BLaER1 treated with 17β-estradiol and CSF1 and Interleukin-3, amounts not matched to agents 10 nM and 100 nM (cell line): ENCODE results near the gene MAP3K2.

Experiments used
- H3K27ac ChIP-seq, 11 experiments: shearing (Covaris generic); formaldehyde crosslinking; 2 replicates each; pipeline ENCODE4 v1.8.1; 2022
- H3K27me3 ChIP-seq, 11 experiments: shearing (Covaris generic); formaldehyde crosslinking; 2 replicates each; pipeline ENCODE4 v1.8.1; 2022
- H3K36me3 ChIP-seq, 11 experiments: shearing (Covaris generic); formaldehyde crosslinking; 2 replicates each; pipeline ENCODE4 v1.8.1; 2022
- H3K4me1 ChIP-seq, 10 experiments: shearing (Covaris generic); formaldehyde crosslinking; 2 replicates each; pipeline ENCODE4 v1.8.1; 2022
- H3K4me2 ChIP-seq, 11 experiments: shearing (Covaris generic); formaldehyde crosslinking; 2 replicates each; pipeline ENCODE4 v1.8.1; 2022
- H3K4me3 ChIP-seq, 10 experiments: shearing (Covaris generic); formaldehyde crosslinking; 2 replicates each; pipeline ENCODE4 v1.8.1; 2022
- H3K9ac ChIP-seq, 11 experiments: shearing (Covaris generic); formaldehyde crosslinking; 2 replicates each; pipeline ENCODE4 v1.8.1; 2022
- H3K9me3 ChIP-seq, 11 experiments: shearing (Covaris generic); formaldehyde crosslinking; replicated peaks in 1 of 11; 2 replicates each; pipeline ENCODE4 v1.8.1; 2022
- H4K20me1 ChIP-seq, 11 experiments: shearing (Covaris generic); formaldehyde crosslinking; 2 replicates each; pipeline ENCODE4 v1.8.1; 2022
- Cebpa-rat ChIP-seq, 11 experiments: shearing (Covaris generic); IDR thresholded peaks; 2 replicates each; pipeline ENCODE4 v1.8.1; 2022

The MAP3K2 gene

DNA sequence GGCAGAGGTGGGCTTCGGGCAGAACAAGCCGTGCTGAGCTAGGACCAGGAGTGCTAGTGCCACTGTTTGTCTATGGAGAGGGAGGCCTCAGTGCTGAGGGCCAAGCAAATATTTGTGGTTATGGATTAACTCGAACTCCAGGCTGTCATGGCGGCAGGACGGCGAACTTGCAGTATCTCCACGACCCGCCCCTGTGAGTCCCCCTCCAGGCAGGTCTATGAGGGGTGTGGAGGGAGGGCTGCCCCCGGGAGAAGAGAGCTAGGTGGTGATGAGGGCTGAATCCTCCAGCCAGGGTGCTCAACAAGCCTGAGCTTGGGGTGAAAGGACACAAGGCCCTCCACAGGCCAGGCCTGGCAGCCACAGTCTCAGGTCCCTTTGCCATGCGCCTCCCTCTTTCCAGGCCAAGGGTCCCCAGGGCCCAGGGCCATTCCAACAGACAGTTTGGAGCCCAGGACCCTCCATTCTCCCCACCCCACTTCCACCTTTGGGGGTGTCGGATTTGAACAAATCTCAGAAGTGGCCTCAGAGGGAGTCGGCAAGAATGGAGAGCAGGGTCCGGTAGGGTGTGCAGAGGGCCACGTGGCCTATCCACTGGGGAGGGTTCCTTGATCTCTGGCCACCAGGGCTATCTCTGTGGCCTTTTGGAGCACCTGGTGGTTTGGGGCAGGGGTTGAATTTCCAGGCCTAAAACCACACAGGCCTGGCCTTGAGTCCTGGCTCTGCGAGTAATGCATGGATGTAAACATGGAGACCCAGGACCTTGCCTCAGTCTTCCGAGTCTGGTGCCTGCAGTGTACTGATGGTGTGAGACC is 30.7 kb upstream of the MAP3K2 start, which contains the start of gene PROC:
TSS of gene PROC (plus strand) at position 128 of the 812 bp plus-strand sequence. CDS start 1,516 bp downstream, outside the sequence.
- Histone ChIP-seq H3K4me3 (no peak within 1 kb of the TSS), H3K4me2 (peak within 1 kb of the TSS in 10 of 11 experiments; percentile 96 to 99 (median 98); a peak in 20 of 22 replicates)

DNA sequence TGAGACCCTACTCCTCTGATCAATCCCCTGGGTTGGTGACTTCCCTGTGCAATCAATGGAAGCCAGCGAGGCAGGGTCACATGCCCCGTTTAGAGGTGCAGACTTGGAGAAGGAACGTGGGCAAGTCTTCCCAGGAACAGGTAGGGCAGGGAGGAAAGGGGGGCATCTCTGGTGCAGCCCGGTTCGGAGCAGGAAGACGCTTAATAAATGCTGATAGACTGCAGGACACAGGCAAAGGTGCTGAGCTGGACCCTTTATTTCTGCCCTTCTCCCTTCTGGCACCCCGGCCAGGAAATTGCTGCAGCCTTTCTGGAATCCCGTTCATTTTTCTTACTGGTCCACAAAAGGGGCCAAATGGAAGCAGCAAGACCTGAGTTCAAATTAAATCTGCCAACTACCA is 29.6 kb upstream of the MAP3K2 start:
- Histone ChIP-seq H3K27ac (peak overlapping the region in 8 of 11 experiments; percentile 50 to 82 (median 75); a peak in 15 of 22 replicates), H3K36me3 (no peaks in the 10 kb centered on the region), H4K20me1 (peaks cover 0 to 7% (median 0%) of the 10 kb centered on the region in 11 experiments; a peak in 2 of 22 replicates), H3K9ac (peak overlapping the region in 7 of 11 experiments; percentile 54 to 75 (median 70); a peak in 11 of 22 replicates), H3K4me2 (peak overlapping the region in 10 of 11 experiments; percentile 96 to 99 (median 98); a peak in 20 of 22 replicates), H3K9me3 (peaks cover 0 to 9% (median 5%) of the 10 kb centered on the region in 11 experiments; a peak in 14 of 22 replicates), H3K4me3 (no peak overlapping the region), H3K4me1 (peaks cover 61 to 93% (median 78%) of the 10 kb centered on the region in 10 experiments), H3K27me3 (peaks cover 20 to 50% (median 30%) of the 10 kb centered on the region in 11 experiments)
- no peak for TF ChIP-seq Cebpa-rat (IDR thresholded peaks at IDR 0.05)

More for the DNA sequence above, 30.7 kb upstream of the MAP3K2 start, which contains the start of gene PROC:
- peaks cover 0 to 11% (median 4%) of the 10 kb centered on the region in 11 experiments; a peak in 9 of 22 replicates for H4K20me1 ChIP-seq
- peaks cover 62 to 95% (median 84%) of the 10 kb centered on the region in 10 experiments for H3K4me1 ChIP-seq
- no peaks in the 10 kb centered on the region for H3K9me3 ChIP-seq
- peak within 1 kb of the TSS in 8 of 11 experiments; percentile 50 to 82 (median 75); a peak in 15 of 22 replicates for H3K27ac ChIP-seq
- no peak for TF ChIP-seq Cebpa-rat (IDR thresholded peaks at IDR 0.05)
- H3K27me3 ChIP-seq = peaks cover 31 to 61% (median 41%) of the 10 kb centered on the region in 11 experiments
- H3K36me3 ChIP-seq = no peaks in the 10 kb centered on the region
- H3K9ac ChIP-seq = peak within 1 kb of the TSS in 7 of 11 experiments; percentile 54 to 75 (median 70); a peak in 11 of 22 replicates

DNA sequence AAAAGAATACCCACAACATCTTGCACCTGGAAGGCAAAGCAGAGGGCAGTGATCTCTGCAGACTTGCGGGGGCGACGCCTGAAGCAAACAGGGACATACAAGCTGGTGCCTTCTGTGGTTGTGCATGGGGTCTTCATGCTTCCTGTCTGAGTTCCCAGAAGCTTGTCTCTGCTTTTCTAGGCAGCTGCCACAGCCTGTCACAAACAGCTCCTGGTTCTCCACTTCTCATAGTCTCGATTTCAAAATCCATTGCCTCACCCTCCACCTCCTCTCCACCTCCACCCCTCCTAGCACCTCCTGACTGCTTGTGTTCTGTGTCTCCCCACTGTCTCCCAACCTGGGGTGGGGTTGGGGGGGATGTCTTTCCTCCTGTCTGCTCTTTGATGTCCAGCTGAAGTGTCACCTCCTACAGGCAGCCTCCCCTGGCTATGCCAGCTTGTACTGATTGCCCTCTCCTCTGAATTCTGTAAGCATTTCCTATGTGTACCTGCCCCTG is 28.8 kb upstream of the MAP3K2 start:
- Histone ChIP-seq H3K9ac (peak overlapping the region; percentile 54 to 75 (median 62); a peak in 20 of 22 replicates), H3K36me3 (no peaks in the 10 kb centered on the region), H4K20me1 (no peaks in the 10 kb centered on the region), H3K4me2 (peak overlapping the region; percentile 96 to 99 (median 98)), H3K27me3 (peaks cover 11 to 41% (median 22%) of the 10 kb centered on the region in 11 experiments), H3K27ac (peak overlapping the region in 8 of 11 experiments; percentile 60 to 82 (median 77); a peak in 17 of 22 replicates), H3K4me1 (peaks cover 57 to 93% (median 78%) of the 10 kb centered on the region in 10 experiments), H3K9me3 (peaks cover 0 to 17% (median 8%) of the 10 kb centered on the region in 11 experiments; a peak in 14 of 22 replicates), H3K4me3 (peak overlapping the region; percentile 43 to 62 (median 52); a peak in 18 of 20 replicates)
- peak in 3 of 11 experiments; percentile 41 to 57 (median 42); a peak in 3 of 22 replicates for TF ChIP-seq Cebpa-rat (IDR thresholded peaks at IDR 0.05)

DNA sequence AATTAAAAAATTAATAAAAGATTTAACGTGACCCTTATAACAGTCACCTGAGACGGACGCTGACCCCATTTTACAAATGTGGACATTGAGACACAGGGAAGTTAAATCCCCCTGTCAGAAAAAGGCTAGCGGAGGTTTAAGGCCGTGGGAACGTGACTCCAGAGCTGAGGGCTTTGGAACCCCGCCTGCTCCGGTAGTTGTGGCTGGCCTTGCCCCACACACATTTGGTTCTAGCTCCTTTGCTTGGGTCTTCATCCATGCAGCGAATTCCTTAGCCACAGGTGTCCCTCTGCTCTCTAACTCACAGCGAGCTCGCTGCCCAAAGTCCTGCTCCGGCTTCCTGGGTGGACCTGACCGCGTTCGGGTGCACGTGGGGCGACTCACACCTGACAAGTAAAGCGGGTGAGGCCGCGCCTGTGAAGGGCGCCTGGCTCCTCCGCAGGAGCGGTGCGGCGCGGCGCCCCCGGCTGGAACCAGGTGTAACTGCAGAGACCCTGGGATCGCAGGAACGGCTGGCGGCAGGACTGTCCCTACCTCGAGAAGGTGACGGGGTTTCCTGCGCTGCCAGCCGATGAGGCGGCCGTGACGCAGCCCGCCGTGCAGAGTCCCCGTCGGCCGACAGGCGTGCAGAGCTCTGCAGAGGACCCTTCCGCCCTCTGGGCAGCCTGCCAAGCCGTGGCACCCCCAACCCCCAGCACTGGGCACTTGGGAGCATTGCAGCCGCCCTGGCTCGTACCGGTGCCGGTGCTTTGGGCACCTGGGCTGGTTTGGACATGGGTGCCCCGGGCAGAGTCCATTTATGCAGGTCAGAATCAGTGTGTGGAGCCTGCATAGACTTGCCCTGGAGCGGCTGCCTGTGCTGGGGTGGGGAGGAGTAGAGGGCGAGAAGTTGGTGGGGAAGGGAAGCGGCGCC is 28.1 kb upstream of the MAP3K2 start:
- Histone ChIP-seq H3K36me3 (no peaks in the 10 kb centered on the region), H3K4me1 (peaks cover 57 to 94% (median 80%) of the 10 kb centered on the region in 10 experiments), H4K20me1 (no peaks in the 10 kb centered on the region), H3K27me3 (peaks cover 8 to 34% (median 17%) of the 10 kb centered on the region in 11 experiments; a peak in 19 of 22 replicates), H3K4me3 (peak overlapping the region; percentile 43 to 62 (median 52)), H3K27ac (peak overlapping the region in 9 of 11 experiments; percentile 60 to 82 (median 76); a peak in 18 of 22 replicates), H3K9me3 (peaks cover 0 to 17% (median 8%) of the 10 kb centered on the region in 11 experiments; a peak in 14 of 22 replicates), H3K9ac (peak overlapping the region; percentile 54 to 75 (median 62); a peak in 20 of 22 replicates), H3K4me2 (peak overlapping the region; percentile 96 to 99 (median 98))
- TF ChIP-seq Cebpa-rat (IDR thresholded peaks at IDR 0.05) = no peak

DNA sequence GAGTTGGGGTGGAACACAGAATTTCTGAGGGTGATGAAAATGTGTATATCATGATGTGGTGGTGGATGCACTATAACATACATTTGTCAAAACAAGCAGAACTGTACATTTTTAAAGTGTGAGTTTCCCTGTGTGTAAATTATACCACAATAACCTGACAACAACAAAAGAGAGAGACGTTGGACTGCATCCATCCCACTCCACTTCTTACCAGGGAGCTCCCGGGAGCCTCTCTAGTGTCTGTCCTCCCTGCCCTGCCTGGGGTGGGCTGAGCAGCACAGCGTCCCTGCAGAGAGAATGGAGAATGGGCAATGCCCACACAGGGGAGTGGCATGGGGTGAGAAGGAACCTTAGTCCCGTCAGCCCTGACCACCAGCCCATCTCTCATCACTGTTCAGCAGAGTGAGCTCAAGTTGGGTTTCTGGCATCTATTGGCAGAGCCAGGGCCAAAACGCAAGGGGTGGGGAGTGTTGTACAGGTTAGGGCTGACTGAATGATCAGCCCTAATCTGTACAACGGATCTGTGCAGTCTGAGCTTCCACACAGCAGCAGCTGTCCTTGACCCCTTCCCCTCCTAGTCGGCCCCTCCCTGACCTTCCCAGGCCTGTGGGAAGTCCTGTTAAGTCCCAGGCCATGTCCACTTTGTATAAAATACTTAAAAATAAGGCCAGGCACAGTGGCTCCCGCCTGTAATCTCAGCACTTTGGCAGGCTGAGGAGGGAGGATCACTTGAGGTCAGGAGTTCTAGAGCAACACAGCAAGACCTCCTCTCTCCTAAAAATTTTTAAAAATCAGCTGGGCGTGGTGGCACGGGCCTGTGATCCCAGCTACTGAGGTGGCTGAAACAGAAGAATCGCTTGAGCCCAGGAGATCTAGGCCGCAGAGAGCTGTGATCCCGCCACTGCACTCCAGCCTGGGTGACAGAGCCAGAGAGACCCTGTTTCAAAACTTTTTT is 27.1 kb upstream of the MAP3K2 start:
- peak overlapping the region in 10 of 11 experiments; percentile 96 to 99 (median 98); a peak in 19 of 22 replicates for H3K4me2 ChIP-seq
- H3K27me3 ChIP-seq = peaks cover 8 to 33% (median 14%) of the 10 kb centered on the region in 11 experiments; a peak in 19 of 22 replicates
- H4K20me1 ChIP-seq = no peaks in the 10 kb centered on the region
- no peak overlapping the region for H3K4me3 ChIP-seq
- peaks cover 0 to 17% (median 8%) of the 10 kb centered on the region in 11 experiments; a peak in 14 of 22 replicates for H3K9me3 ChIP-seq
- H3K27ac ChIP-seq = peak overlapping the region in 9 of 11 experiments; percentile 53 to 82 (median 76); a peak in 16 of 22 replicates
- TF ChIP-seq Cebpa-rat (IDR thresholded peaks at IDR 0.05) = no peak
- no peaks in the 10 kb centered on the region for H3K36me3 ChIP-seq
- peak overlapping the region in 5 of 11 experiments; percentile 25 to 75 (median 70); a peak in 5 of 22 replicates for H3K9ac ChIP-seq
- H3K4me1 ChIP-seq = peaks cover 49 to 98% (median 82%) of the 10 kb centered on the region in 10 experiments

- Histone ChIP-seq H3K27me3 (peaks cover 8 to 33% (median 14%) of the 10 kb centered on the region in 11 experiments; a peak in 19 of 22 replicates), H3K9ac (peak overlapping the region in 5 of 11 experiments; percentile 7 to 61 (median 48); a peak in 8 of 22 replicates), H4K20me1 (no peaks in the 10 kb centered on the region), H3K4me1 (peaks cover 40 to 91% (median 74%) of the 10 kb centered on the region in 10 experiments), H3K9me3 (peaks cover 0 to 17% (median 8%) of the 10 kb centered on the region in 11 experiments; a peak in 14 of 22 replicates), H3K27ac (peak overlapping the region in 9 of 11 experiments; percentile 22 to 82 (median 63); a peak in 18 of 22 replicates), H3K36me3 (no peaks in the 10 kb centered on the region), H3K4me2 (peak overlapping the region; percentile 27 to 99 (median 97)), H3K4me3 (peak overlapping the region in 1 of 10 experiments; percentile 16; a peak in 1 of 20 replicates)
- no peak for TF ChIP-seq Cebpa-rat (IDR thresholded peaks at IDR 0.05)
These were observed 26.2 kb upstream of the MAP3K2 start for GRCh38 chr2:127413782-127414637.
